ENCODE results near the gene PTPRD.

GRCh38 chr9:8267636-8268035, 2345.2 kb downstream of the PTPRD start:
- TF ChIP-seq CTCF (conservative IDR thresholded peaks at IDR 0.05; ENCODE audit: low read depth, low read length) (no peak), RFX5 (IDR thresholded peaks at IDR 0.05; ENCODE audit: low read depth, low read length) (no peak), RCOR1 (IDR thresholded peaks at IDR 0.05; ENCODE audit: insufficient replicate concordance, low read length) (no peak), POLR2A (IDR thresholded peaks at IDR 0.05; ENCODE audit: low read depth, low read length) (no peak), USF2 (IDR thresholded peaks at IDR 0.05; ENCODE audit: low read depth, low read length) (no peak), NFE2L2 (IDR thresholded peaks at IDR 0.05; ENCODE audit: low read depth, low read length) (no peak), BHLHE40 (IDR thresholded peaks at IDR 0.05; ENCODE audit: low read depth, low read length) (no peak), SMC3 (IDR thresholded peaks at IDR 0.05; ENCODE audit: low read depth, low read length) (no peak), RAD21 (IDR thresholded peaks at IDR 0.05; ENCODE audit: low read length) (no peak), MAZ (IDR thresholded peaks at IDR 0.05; ENCODE audit: borderline replicate concordance, low read depth, low read length) (no peak), MXI1 (IDR thresholded peaks at IDR 0.05; ENCODE audit: borderline replicate concordance, low read depth, low read length) (no peak)
